Endodermal cell (in vitro differentiated cells): Measurements from ENCODE around the gene TAB2. TPM values are rescaled to one million over a fixed set of nuclear protein-coding genes. Genes with fewer than 3 reads are reported as not detected.

ENCODE experiments used
- DNase-seq: peaks from one replicate; pipeline ENCODE4 v3.0.0-alpha.2; 2017
- H3K27ac ChIP-seq: 2 replicates; pipeline ENCODE4 v1.5.1; 2013; ENCODE audit warnings: mild to moderate bottlenecking, low read depth, low read length, moderate library complexity
- H3K27me3 ChIP-seq: 2 replicates; pipeline ENCODE4 v1.6.1; 2013; ENCODE audit warnings: mild to moderate bottlenecking, low read length, moderate library complexity; ENCODE audit not compliant: insufficient read depth, control insufficient read depth, poor library complexity, severe bottlenecking
- H3K36me3 ChIP-seq: 2 replicates; pipeline ENCODE4 v1.7.0; 2013; ENCODE audit warnings: mild to moderate bottlenecking, low read length, moderate library complexity; ENCODE audit not compliant: control insufficient read depth, insufficient read depth
- H3K4me1 ChIP-seq: one replicate; pipeline ENCODE4 v1.7.0; 2013; ENCODE audit warnings: low read length; ENCODE audit not compliant: control insufficient read depth, insufficient read depth
- H3K4me3 ChIP-seq: 2 replicates; pipeline ENCODE4 v1.5.1; 2013; ENCODE audit warnings: mild to moderate bottlenecking, low read length, moderate library complexity
- H3K9ac ChIP-seq: 2 replicates; pipeline ENCODE4 v1.6.1; 2013; ENCODE audit warnings: mild to moderate bottlenecking, low read length, moderate library complexity; ENCODE audit not compliant: poor library complexity, severe bottlenecking; ENCODE audit errors: extremely low read depth
- H3K9me3 ChIP-seq: 2 replicates; pipeline ENCODE4 v1.6.1; 2013; ENCODE audit warnings: mild to moderate bottlenecking, low read length, moderate library complexity; ENCODE audit not compliant: control insufficient read depth
- H3K27ac Mint-ChIP-seq: 2 replicates; pipeline ENCODE4 v1.8.0; 2020; ENCODE audit warnings: mixed read lengths
- H3K27me3 Mint-ChIP-seq: 2 replicates; pipeline ENCODE4 v1.8.0; 2021; ENCODE audit warnings: mild to moderate bottlenecking, mixed read lengths; ENCODE audit not compliant: insufficient read depth
- H3K36me3 Mint-ChIP-seq: 2 replicates; pipeline ENCODE4 v1.8.0; 2020; ENCODE audit warnings: low read depth, mixed read lengths
- H3K4me1 Mint-ChIP-seq: 2 replicates; pipeline ENCODE4 v1.8.0; 2020; ENCODE audit warnings: mixed read lengths
- H3K4me3 Mint-ChIP-seq: 2 replicates; pipeline ENCODE4 v1.8.0; 2020; ENCODE audit warnings: mild to moderate bottlenecking, moderate library complexity, mixed read lengths
- H3K9me3 Mint-ChIP-seq: 2 replicates; pipeline ENCODE4 v1.8.0; 2020; ENCODE audit warnings: mild to moderate bottlenecking, mixed read lengths
- WGBS, 2 experiments: methylation state at CpG; one replicate each; pipeline versions ENCODE4 v1.1.5 to v1.1.7; 2013; ENCODE audit warnings: missing lambda C conversion rate in 2 of 2, mixed read lengths in 1 of 2; ENCODE audit not compliant: insufficient coverage in 1 of 2, insufficient read length in 1 of 2; 5-methylcytosine and 5-hydroxymethylcytosine counted together
- total RNA-seq, 2 donors: library from RNA; stranded (reverse); fragmentation: NEBNext Ultra II Directional in 1 of 2; extraction: Animal tissue kit (Norgen Biotek cat#: 25700) in 1 of 2; gene quantifications; 2 replicates in 1 of 2; 3 replicates in 1 of 2; pipeline ENCODE4 v1.2.1, GENCODE V29; 2021
- TF ChIP-seq, protein P1 (sequence below): fragments of 200-600 bp; sonication (generic); conservative IDR thresholded peaks from 2 replicates; pipeline ENCODE4 v1.5.0; 2021; ENCODE audit warnings: antibody characterized with exemption, mild to moderate bottlenecking

Gene TAB2
- total RNA-seq, 2 donors from 2014 or later, result 51.1 to 54.8 TPM

DNA sequence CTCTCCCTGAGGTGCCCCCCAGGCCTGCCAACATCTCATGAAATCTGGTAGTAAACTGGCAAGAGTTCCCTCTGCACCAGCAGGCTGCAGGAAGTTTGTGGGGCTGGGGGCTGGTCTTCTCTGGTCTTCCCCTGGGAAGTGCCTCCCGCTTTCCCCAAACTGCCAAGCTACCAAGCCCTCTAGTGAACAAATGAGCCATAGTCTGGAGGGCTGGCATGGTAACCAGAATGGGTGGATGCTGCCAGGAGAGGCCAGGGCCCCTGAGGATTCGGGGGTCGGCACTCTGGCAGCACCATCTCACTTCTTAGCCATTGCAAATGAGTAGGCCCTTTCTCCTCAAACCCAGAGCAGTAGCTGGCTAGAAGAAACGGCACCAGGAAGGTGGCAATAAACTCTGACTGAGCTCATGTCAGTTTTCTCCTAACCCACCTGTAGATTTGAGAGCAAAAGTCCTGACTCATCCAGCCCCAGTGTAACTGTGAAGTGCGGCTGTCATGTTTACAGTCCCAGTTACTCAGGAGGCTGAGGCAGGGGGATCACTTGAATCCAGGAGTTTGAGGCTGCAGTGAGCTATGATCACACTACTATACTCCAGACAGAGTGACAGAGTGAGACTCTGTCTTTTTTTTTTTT, 131.4 kb downstream of the TAB2 start:
- TF ChIP-seq, protein P1, sequence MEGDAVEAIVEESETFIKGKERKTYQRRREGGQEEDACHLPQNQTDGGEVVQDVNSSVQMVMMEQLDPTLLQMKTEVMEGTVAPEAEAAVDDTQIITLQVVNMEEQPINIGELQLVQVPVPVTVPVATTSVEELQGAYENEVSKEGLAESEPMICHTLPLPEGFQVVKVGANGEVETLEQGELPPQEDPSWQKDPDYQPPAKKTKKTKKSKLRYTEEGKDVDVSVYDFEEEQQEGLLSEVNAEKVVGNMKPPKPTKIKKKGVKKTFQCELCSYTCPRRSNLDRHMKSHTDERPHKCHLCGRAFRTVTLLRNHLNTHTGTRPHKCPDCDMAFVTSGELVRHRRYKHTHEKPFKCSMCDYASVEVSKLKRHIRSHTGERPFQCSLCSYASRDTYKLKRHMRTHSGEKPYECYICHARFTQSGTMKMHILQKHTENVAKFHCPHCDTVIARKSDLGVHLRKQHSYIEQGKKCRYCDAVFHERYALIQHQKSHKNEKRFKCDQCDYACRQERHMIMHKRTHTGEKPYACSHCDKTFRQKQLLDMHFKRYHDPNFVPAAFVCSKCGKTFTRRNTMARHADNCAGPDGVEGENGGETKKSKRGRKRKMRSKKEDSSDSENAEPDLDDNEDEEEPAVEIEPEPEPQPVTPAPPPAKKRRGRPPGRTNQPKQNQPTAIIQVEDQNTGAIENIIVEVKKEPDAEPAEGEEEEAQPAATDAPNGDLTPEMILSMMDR, result no peak
- no peaks in the 10 kb centered on the region for H3K4me1 ChIP-seq
- peak; percentile 38 for DNase-seq
- no peaks in the 10 kb centered on the region for H3K9me3 ChIP-seq
- Mint-ChIP-seq H3K27me3 (peaks cover 52% of the 10 kb centered on the region), H3K4me1 (peaks cover 4% of the 10 kb centered on the region), H3K4me3 (no peak overlapping the region), H3K36me3 (no peaks in the 10 kb centered on the region), H3K27ac (no peak overlapping the region), H3K9me3 (no peaks in the 10 kb centered on the region)
- H3K4me3 ChIP-seq, result no peak overlapping the region
- no peak overlapping the region for H3K27ac ChIP-seq
- no peaks in the 10 kb centered on the region for H3K36me3 ChIP-seq
- peaks cover 39% of the 10 kb centered on the region for H3K27me3 ChIP-seq
- 82 to 87% methylated on average over 3 to 5 of the region's 5 CpGs for WGBS, 2 experiments
- H3K9ac ChIP-seq, result no peak overlapping the region

DNA sequence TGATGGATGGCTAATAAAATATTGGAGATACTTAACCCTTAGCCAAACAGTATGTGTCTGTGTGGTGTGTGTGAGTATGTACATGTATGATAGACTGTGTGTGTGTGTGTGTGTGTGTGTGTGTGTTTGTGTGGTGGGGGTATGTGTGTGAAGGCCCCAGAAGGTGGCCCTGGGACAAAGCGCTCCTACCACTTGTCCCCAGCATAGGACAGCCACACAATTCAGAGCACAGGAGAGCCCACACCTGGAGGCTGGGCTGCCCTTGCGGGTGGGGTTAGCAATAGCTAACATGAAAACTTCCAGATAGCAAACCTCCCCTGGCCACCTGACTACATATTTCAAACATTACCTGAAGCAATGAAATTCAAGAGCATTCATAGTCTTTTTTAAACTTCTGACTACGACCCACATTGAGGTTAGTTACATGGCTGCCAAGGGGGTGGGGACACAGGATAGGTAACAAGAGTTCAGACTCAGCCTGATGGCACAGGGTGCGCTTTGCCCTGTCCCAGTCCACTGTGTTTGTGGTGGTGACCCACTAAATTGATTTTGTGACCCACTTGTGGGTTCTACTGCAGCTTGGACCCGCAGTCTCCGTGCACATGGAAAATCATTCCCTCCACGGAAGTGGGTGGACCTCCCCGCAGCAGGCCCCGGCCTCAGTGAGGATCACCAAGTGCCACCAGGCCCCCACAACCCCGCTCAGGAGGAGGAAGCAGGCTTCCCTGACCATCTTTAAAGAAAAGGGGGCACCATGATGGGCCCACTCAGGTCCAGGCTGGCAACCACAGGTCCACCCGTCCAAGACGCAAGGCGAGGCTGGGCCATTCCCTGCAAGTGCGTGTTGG, 132.5 kb downstream of the TAB2 start:
- Mint-ChIP-seq H3K27me3 (peaks cover 53% of the 10 kb centered on the region), H3K36me3 (no peaks in the 10 kb centered on the region), H3K27ac (no peak overlapping the region), H3K4me1 (peaks cover 4% of the 10 kb centered on the region), H3K4me3 (peak overlapping the region; percentile 52), H3K9me3 (no peaks in the 10 kb centered on the region)
- TF ChIP-seq, protein P1, result no peak
- 92% methylated on average over 10 to 14 of the region's 14 CpGs for WGBS, 2 experiments
- peak; percentile 52 for DNase-seq
- H3K4me3 ChIP-seq, result no peak overlapping the region
- H3K27ac ChIP-seq, result no peak overlapping the region
- no peaks in the 10 kb centered on the region for H3K4me1 ChIP-seq
- no peaks in the 10 kb centered on the region for H3K36me3 ChIP-seq
- no peak overlapping the region for H3K9ac ChIP-seq
- peaks cover 39% of the 10 kb centered on the region for H3K27me3 ChIP-seq
- no peaks in the 10 kb centered on the region for H3K9me3 ChIP-seq

- H3K27me3 Mint-ChIP-seq, result peaks cover 53% of the 10 kb centered on the region
- 10 to 14% methylated on average over 10 to 89 of the region's 89 CpGs for WGBS, 2 experiments
- H3K4me3 Mint-ChIP-seq, result peak overlapping the region; percentile 52
- peak; percentile 72 for DNase-seq
- peak overlapping the region; percentile 35 for H3K4me3 ChIP-seq
- H3K27ac Mint-ChIP-seq, result no peak overlapping the region
- peaks cover 39% of the 10 kb centered on the region for H3K27me3 ChIP-seq
- H3K4me1 Mint-ChIP-seq, result peaks cover 4% of the 10 kb centered on the region
- no peaks in the 10 kb centered on the region for H3K9me3 ChIP-seq
- no peak overlapping the region for H3K9ac ChIP-seq
- H3K36me3 ChIP-seq, result no peaks in the 10 kb centered on the region
- TF ChIP-seq, protein P1, result no peak
- no peaks in the 10 kb centered on the region for H3K9me3 Mint-ChIP-seq
- no peaks in the 10 kb centered on the region for H3K4me1 ChIP-seq
- H3K27ac ChIP-seq, result no peak overlapping the region
- H3K36me3 Mint-ChIP-seq, result no peaks in the 10 kb centered on the region
Observed at GRCh38 chr6:149450679-149451375, 133.3 kb downstream of the TAB2 start.
